ENCODE results near the gene MC5R.

DNA sequence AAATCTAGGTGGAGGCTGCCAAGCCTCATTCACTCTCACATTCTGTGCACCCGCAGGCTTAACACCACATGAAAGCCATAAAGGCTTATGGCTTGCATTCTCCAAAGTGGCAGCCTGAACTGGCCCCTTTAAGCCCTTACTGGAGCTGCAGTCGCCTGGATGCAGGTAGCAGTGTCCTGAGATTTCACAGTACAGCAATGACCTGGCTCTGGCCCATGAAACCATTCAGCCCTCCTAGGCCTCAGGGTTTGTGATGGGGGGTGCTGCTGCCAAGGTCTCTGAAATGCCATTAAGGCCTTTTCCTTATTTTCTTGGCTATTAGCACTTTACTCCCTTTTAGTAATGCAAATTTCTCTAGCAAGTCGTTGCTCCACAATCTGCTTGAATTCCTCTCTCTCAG lies 48.9 kb upstream of the MC5R start:
- TF ChIP-seq, protein P1, sequence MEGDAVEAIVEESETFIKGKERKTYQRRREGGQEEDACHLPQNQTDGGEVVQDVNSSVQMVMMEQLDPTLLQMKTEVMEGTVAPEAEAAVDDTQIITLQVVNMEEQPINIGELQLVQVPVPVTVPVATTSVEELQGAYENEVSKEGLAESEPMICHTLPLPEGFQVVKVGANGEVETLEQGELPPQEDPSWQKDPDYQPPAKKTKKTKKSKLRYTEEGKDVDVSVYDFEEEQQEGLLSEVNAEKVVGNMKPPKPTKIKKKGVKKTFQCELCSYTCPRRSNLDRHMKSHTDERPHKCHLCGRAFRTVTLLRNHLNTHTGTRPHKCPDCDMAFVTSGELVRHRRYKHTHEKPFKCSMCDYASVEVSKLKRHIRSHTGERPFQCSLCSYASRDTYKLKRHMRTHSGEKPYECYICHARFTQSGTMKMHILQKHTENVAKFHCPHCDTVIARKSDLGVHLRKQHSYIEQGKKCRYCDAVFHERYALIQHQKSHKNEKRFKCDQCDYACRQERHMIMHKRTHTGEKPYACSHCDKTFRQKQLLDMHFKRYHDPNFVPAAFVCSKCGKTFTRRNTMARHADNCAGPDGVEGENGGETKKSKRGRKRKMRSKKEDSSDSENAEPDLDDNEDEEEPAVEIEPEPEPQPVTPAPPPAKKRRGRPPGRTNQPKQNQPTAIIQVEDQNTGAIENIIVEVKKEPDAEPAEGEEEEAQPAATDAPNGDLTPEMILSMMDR (IDR thresholded peaks at IDR 0.05; ENCODE audit: low read depth, low read length) = no peak
- TF ChIP-seq EZH2phosphoT487 (IDR thresholded peaks at IDR 0.05; ENCODE audit: low read depth) = no peak

Data from OCI-LY3 (cell line).